Retinal pigment epithelial cell (primary cell): Measurements from ENCODE around the gene ETV3.

Experiments used
- DNase-seq: peaks from one replicate; pipeline ENCODE4 v3.0.0-alpha.2; 2010; ENCODE audit warnings: low read depth
- H3K4me3 ChIP-seq: 2 replicates; pipeline ENCODE4 v1.5.1; 2011; ENCODE audit warnings: mild to moderate bottlenecking, low read length, control low read depth, moderate library complexity
- TF ChIP-seq, protein P1 (sequence below): conservative IDR thresholded peaks from 2 replicates; pipeline ENCODE4 v1.5.1; 2011; ENCODE audit warnings: low read depth, low read length, control low read depth, inconsistent platforms

Gene ETV3

GRCh38 chr1:157161901-157162300, 23.7 kb upstream of the ETV3 start:
- no peak overlapping the region for H3K4me3 ChIP-seq
- no peak for DNase-seq
- TF ChIP-seq, protein P1, sequence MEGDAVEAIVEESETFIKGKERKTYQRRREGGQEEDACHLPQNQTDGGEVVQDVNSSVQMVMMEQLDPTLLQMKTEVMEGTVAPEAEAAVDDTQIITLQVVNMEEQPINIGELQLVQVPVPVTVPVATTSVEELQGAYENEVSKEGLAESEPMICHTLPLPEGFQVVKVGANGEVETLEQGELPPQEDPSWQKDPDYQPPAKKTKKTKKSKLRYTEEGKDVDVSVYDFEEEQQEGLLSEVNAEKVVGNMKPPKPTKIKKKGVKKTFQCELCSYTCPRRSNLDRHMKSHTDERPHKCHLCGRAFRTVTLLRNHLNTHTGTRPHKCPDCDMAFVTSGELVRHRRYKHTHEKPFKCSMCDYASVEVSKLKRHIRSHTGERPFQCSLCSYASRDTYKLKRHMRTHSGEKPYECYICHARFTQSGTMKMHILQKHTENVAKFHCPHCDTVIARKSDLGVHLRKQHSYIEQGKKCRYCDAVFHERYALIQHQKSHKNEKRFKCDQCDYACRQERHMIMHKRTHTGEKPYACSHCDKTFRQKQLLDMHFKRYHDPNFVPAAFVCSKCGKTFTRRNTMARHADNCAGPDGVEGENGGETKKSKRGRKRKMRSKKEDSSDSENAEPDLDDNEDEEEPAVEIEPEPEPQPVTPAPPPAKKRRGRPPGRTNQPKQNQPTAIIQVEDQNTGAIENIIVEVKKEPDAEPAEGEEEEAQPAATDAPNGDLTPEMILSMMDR = no peak

GRCh38 chr1:157158967-157159366, 20.8 kb upstream of the ETV3 start:
- TF ChIP-seq, protein P1 = no peak
- no peak overlapping the region for H3K4me3 ChIP-seq
- no peak for DNase-seq

DNA sequence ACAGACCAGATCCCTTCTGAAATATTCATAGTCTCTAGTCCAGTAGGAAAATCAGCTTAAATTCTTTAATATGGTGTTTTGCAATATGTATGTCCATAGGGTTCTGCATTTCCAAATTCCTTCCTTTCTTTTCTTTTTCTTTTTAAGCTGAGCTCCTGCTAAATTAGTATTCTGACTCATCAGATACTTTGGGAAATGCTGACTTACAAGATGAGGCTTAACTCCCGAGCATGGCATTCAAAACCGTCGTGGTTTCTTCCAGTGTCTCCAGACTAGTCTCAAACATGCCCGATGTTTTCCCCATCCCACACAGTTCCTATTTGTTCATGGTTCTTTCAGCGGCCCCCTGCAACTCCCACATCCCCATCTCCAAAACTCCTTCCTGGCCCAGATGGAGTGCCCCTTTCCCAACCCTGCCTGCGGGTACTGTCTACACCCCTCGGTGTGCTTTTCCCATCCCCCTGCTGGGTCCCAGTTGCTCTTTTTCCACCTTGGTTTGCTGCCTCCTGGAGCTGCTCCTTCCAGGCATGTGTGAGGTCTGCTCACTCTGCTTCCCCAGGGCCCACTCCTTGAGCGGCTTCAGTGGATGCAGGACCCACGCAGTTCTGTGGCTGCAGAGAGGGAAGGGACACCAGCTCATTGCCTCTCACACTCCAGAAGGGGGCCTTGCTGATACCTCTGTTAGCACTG, 19.5 kb upstream of the ETV3 start:
- H3K4me3 ChIP-seq = no peak overlapping the region
- no peak for DNase-seq
- TF ChIP-seq, protein P1 = no peak

- TF ChIP-seq, protein P1 = peak; percentile 91
- H3K4me3 ChIP-seq = no peak overlapping the region
- no peak for DNase-seq
These were observed 17.9 kb upstream of the ETV3 start for GRCh38 chr1:157156058-157156541.

- no peak overlapping the region for H3K4me3 ChIP-seq
- no peak for DNase-seq
- TF ChIP-seq, protein P1 = no peak
These were observed 17.5 kb upstream of the ETV3 start for GRCh38 chr1:157155658-157156057.

DNA sequence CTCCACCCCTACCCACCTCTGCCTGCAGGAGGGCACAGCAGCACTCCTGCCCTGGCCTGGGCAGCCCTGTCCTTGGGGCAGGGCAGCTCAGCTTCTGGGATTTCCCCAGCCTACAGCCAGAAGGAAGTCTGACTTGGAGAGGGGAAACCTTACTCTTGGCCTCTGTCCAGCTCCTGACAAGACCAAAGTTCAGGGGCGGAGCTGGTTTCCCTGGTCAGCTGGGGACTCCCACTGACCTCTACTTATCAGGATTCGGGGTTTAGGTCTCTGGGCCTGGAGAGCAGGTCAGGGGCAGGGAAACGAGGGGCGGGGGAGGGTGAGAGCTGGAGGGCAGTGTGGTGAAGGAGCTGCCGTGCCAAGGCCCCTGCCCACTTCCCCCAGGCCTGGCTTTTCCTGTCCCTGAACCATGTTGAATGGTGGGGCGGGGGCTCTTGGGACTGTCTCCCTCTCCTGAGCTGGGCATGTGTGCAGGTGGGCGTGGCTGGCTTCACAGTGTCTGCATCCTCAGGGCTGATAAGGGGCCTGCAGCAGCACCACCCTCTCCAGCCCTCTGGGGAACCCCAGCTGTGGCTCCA, 16.8 kb upstream of the ETV3 start:
- no peak for DNase-seq
- TF ChIP-seq, protein P1 = no peak
- H3K4me3 ChIP-seq = no peak overlapping the region

- no peak for DNase-seq
- TF ChIP-seq, protein P1 = no peak
- no peak overlapping the region for H3K4me3 ChIP-seq
These were observed 16.1 kb upstream of the ETV3 start for GRCh38 chr1:157154291-157154690.
